GM21786 (cell line): ENCODE data around the gene AMBP.
"Not testable (repeated sequence)": the region's sequence is repeated elsewhere in the genome, so short reads cannot be mapped to it uniquely, and the experiment has no call there.

Experiments used
- ATAC-seq: cut with Tn5 transposase; IDR thresholded peaks from one replicate; pipeline ENCODE4 v1.9.1; 2021; ENCODE audit not compliant: unreplicated experiment

Gene AMBP

DNA sequence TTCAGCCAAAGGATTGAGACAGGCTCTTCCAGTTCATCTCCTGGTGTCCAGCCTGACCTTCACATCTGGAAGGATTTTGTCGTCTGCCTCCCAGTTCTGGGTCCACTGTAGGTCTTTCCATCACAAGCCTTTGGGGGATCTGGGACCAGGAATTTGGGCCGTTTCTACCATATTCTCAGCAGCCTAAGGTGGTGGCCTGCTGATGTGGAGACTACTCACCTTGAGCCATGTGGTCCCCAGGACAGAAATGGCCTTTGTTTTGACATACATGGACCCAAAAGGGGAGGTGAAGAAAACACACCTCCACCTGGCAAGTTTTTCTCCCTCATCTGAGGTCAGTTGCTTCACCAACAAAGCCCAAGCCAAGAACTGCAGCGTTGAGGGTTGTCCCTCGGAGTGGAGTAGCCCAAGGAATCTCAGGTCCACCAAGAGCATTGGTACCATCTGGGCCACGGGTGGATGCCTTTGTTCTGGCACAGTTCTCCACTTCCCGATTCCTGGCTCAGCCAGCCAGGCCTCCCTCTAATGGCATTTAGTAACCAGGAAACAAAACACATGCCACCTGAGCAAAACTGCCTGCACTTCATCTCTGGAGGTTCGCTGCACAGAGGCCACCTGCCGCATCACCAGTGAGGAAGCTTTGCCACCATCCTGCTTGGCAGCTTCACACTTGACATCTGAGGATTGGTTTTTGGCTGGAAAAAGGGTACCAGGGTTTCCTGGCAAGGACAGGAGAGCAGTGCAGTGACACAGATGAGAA lies 24.7 kb downstream of the AMBP start:
- ATAC-seq, result no peak

DNA sequence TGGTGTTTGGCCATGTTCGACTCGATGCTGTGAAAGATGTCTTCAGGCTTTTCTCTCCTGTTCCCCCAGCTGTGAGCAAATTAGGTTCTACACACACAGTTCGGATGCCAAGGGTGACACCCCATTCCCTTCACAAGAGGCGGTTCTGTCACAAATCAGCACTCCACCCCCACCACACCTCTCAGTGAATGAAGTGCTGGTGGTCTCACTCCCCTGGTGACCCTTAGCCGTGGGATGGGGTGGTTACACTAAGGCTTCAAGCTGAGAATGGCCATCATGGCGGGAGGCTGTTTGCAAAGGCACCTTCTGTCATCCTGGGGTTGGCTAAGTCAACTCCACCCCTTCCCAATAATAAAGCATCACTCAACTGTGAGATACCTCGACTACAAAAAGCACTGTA lies 26.4 kb downstream of the AMBP start:
- no peak for ATAC-seq

DNA sequence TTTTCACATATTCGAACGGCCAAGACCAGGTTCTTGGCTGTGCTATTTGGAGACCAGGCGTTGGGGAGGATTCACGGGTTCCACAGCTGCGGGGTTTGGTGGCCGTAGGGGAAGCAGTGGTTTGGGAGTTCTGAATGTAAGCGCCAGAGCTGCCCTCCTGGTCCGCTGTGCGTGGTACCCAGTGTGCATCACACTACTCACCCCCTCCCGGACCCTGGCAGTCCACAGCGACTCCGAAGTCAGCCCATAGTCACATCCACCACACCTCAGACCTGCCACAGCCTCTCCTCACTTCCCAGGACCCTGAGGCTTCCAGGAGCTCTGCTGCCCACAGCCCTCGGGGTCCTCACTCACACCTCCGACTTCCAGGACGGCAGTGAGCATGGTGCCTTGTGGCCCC lies 26.8 kb downstream of the AMBP start:
- no peak for ATAC-seq

DNA sequence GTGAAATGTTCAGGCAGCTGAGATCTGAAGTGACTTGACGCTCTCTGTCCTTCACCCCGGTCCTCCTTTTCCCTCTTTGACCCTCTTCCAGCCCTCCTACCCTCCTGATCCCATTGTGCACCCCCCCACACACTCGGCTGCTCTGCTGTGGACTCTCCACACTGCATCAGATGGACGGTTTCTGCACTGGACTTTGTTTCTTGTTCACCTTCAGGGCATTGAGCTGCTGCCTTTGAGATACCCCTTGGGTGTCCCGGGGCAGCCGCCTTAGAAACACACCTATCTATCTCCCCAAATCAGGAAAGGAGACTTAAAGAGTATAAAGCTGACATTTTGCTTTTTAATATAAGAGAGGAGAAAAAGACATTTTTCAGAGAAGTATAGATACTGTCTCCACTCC lies 27.5 kb downstream of the AMBP start:
- ATAC-seq, result no peak

DNA sequence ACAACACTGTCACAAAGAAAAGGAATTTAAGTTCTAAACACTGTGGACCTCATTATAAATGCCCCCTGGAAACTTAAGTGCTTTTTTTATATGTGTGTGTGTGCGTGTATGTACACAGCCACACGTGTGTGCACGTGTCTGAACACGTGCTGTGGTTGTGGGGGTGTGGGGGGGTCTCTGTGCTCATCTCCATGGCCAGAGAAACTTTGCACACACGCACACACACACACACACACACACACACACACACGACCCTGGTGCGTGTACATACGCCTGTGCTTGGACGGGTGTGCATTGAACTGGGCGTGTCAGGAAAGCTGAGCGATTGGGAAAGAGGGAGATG lies 27.9 kb downstream of the AMBP start:
- ATAC-seq, result no peak

DNA sequence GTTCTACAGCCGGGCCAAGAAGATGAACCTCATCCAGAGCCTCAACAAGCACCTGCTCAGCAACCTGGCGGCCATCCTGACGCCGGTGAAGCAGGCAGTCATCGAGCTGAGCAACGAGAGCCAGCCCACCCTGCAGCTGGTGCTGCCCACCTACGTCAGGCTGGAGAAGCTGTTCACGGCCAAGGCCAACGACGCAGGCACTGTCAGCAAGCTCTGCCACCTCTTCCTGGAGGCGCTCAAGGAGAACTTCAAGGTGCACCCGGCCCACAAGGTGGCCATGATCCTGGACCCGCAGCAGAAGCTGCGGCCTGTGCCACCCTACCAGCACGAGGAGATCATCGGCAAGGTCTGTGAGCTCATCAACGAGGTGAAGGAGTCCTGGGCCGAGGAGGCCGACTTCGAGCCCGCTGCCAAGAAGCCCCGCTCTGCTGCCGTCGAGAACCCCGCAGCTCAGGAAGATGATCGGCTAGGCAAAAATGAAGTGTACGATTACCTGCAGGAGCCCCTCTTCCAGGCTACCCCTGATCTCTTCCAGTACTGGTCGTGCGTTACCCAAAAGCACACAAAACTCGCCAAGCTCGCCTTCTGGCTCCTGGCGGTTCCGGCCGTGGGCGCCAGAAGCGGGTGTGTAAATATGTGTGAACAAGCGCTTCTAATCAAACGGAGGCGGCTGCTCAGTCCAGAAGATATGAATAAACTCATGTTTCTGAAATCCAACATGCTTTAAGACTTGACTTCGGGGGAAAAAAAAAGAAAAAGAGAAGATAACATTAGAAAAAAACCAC lies 28.5 kb downstream of the AMBP start:
- no peak for ATAC-seq

DNA sequence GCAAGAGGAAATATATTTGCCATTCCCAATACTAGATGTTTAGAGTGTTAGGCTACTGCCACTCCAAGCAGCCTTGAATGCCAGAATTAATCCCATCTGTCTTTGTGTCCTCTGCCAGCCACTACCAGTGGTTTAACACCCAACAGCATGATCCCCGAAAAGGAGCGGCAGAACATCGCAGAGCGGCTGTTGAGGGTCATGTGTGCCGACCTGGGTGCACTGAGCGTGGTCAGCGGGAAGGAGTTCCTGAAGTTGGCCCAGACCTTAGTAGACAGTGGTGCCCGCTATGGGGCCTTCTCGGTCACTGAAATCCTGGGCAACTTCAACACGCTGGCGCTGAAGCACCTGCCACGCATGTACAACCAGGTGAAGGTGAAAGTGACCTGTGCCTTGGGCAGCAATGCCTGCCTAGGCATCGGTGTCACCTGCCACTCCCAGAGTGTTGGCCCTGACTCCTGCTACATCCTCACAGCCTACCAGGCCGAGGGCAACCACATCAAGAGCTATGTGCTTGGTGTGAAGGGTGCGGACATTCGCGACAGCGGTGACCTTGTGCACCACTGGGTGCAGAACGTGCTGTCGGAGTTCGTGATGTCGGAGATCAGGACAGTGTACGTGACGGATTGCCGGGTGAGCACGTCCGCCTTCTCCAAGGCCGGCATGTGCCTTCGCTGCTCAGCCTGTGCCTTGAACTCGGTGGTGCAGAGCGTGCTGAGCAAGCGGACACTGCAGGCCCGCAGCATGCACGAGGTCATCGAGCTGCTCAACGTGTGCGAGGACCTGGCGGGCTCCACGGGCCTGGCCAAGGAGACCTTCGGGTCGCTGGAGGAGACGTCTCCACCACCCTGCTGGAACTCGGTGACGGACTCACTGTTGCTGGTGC lies 29.3 kb downstream of the AMBP start:
- ATAC-seq, result no peak

DNA sequence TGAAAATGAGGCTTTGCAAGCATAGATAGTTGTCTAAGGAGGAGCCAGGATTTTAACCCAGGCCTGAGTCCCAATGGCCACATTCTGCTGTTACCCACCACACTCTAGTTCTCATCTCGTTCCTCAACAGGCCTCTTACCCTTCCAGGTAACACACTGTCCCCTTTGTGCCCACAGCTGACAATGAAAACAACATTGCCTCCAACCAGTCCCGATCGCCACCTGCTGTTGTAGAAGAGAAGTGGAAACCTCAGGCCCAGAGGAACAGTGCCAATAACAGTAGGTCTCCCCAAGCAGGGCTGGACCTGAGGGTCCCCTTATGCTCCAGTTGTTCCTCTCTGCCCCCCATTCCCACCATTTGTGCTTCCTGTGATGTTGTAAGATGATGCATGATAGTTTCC lies 30.4 kb downstream of the AMBP start:
- ATAC-seq, result no peak

DNA sequence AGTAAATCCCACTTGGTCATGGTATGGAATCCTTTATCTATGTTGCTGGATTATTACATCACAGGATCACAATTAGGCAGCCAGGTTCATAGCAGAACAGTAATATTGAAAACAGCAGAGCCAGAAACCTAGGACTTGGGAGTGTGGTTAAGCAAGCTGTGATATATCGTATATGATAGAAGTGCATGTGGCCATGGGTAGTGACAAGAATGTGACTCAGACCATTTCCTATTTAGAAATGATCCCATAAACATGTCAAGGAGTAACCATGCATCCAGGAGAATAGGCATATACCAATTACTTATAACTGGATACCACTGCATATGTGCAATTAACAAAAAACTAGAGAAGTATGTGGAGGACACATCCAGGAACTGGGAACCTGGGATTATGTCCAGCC lies 31.2 kb downstream of the AMBP start:
- no peak for ATAC-seq

DNA sequence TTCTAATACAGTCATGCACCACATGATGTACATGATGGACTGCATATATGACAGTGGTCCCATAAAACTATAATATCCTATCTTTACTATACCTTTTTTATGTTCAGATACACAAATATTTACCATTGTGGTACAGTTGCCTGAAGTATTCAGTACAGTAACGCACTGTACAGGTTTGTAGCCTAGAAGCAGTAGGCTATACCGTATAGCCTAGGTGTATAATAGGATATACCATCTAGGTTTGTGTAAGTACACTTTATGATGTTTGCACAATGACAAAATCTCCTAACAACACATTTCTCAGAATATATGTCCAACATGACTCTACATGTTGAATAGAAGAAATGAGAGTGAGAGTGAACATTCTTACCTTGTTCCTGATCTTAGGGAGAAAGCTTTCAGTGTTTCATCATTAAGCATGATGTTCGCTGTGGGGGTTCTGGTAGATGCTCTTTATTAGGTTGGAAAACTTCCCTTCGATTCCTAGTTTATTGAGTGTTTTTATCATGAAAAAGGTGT lies 31.8 kb downstream of the AMBP start:
- no peak for ATAC-seq

DNA sequence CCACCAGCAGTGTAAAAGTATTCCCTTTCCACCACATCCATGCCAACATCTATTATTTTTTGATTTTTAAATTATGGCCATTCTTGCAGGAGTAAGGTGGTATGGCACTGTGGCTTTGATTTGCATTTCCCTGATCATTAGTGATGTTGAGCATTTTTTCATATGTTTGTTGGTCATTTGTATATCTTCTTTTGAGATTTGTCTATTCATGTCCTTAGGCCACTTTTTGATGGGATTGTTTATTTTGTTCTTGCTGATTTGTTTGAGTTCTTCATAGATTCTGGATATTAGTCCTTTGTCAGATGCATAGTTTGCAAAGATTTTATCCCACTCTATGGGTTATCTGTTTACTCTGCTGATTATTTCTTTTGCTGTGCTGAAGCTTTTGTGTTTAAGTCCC lies 34.4 kb downstream of the AMBP start:
- ATAC-seq, result not testable (repeated sequence)

DNA sequence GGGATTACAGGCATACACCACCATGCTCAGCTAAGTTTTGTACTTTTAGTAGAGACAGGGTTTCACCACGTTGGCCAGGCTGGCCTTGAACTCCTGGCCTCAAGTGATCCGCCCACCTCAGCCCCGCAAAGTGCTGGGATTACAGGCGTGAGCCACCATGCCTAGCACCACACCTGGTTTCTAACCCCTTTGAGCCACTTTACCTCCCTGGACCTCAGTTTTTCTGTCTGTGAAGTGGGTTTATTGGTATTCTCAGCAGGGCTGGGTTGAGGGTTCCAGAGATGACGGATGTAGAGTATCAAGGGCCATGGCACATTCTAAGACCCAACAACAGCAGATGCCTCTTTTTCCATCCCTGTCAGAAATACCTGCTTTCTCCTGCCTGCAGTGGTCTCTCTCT lies 38.6 kb downstream of the AMBP start:
- no peak for ATAC-seq

DNA sequence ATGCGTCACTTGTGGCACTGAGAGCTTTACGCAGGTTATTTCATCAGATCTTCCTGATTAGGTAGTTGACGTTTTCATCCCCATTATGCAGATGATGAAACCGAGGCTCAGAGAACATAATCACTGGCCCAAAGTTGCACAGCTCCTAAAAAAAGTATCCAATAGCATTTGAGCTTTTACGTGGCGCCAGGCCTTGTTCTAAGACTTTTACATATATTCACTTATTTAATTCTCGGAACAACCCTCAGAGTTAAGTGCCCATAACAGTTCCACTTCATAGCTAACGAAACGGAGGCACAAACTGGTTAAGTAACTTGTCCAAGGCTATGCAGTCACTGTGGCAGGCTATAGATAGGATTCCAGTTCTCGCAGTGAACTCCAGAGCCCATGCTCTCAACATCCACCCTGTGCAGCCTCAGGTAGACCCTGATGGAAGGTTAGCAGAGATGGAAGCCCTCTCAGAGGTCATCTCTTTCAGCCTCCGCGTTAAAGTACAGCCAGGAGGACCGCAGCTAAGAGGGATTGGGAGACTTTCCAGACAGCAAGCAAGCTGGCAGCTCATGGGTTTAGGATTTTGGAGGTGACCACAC lies 39.3 kb downstream of the AMBP start:
- no peak for ATAC-seq

DNA sequence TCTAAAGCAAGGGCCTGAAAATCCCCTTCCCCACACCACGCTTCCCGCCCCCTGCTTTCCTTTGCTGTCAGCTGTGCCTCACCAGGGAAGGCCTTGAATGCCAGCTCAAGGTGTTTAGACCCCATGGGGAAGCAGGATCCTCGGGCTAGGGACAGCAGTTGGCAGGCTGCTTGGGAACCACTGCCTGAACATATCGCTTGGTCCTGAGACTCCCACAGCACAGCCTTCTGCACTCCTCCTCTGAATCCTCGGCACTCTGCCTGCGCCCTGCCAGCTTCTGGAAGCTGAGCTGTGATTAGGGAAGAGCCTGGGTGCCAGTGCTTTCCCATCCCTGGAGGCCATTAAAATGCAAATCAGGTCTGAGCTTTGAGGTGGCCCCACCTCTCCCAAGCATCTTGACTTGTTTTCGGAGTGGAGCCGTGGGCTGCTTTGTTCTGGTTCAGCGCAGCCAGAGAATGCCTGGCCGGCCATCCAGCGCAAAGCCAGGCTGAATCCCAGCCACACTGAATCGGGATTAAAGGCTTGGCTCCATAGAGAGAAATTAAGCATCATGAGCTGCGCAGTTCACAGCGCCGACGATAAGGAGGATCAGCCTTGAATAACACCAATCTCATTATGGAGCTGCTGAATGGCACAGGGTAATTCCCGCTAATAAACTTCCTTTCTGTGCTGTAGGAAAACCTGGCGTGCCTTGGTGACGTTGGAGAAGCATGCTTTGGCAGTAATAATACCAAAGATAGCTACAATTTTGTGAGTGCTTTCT lies 40.0 kb downstream of the AMBP start:
- ATAC-seq, result no peak

DNA sequence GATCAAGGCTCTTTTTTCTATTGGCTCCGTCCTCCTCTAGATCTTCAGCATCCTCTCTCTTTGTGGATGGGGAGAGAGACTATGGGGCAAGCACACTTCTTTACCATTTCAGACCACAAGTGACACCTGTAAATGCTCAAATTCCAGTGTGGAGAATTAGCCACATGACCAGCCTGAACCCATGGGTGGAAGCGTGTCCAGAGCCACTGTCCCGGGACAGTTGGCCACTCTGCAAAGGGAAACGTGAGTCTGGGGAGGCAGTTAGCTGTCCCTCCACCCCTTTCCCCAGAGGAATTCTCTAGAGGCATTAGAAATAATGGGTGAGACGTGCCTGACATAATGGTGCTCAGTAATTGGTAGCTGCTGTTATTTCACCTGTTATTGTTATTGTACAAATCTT lies 40.9 kb downstream of the AMBP start:
- ATAC-seq, result no peak

DNA sequence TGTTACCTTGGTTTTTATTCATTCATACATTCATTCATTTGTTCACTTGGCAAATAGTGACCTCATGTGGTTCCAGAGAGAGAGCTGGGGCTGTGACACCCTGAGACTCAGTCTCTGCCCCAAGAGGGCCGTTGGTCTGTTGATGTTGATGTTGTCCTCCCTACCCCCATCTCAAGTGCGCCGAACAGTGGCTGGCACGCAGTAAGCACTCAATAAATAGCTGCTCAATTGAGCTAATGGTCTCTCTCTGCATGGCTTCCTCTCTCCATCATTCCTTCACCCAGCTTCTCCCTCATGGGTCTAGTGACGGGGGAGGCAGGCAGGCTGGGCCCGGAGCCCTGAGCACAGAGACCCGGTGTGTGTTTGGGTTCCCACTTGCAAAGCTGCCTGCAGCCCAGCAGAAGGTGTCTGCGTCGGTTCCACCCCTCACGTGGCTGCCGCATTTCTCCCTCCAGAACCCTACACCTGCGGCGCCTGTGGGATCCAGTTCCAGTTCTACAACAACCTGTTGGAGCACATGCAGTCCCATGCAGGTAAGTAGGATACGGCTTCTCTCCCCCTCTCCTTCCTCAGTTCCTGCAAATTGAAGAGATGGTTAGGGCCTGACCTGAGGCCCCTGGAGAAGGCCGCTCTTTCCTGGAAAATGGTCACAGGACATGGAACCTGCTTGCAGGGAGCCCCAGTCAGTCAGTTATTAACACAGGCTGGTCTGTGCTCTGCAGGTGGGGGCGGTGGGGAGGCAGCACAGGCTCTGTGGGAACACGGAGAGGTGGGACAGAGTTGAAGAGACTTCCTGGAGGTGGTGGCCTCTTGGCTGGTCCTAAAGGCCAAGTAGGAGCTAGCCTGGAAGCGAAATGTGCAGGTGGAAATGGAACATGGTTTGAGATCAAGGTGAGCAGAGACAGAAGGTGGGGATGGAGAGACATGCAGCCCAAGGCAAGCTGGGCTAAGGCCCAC lies 42.0 kb downstream of the AMBP start:
- ATAC-seq, result no peak

DNA sequence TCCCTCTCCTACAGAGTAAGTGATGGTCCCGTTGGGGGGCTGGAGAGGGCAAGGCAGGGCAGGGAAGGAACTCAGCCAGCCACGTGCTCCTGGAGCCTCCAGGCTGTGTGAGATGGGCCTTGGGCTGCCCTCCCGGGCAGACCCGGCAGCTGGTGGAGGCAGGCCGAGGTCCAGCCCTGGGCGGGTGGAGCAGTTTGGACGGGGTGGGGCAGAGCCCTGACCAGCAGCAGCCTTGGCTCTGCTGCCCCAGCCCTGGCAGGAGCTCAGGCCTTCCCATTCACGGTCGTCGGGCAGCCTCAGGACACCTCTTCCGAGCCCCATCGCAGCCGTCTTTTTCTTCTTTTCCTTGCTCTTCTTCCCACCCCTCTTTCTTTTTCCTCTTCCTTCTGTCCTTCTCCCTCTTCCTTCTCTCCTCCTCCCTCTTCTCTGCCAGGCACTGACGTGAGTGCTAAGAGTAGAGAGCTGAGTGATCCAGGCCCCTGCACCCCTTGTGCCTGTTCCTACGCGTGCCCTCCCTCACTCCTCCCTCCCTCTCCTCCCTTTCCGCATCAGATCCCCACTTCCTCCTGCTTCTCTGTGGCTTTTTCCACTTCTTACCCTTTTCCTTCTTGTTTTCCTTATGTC lies 42.8 kb downstream of the AMBP start:
- ATAC-seq, result no peak

DNA sequence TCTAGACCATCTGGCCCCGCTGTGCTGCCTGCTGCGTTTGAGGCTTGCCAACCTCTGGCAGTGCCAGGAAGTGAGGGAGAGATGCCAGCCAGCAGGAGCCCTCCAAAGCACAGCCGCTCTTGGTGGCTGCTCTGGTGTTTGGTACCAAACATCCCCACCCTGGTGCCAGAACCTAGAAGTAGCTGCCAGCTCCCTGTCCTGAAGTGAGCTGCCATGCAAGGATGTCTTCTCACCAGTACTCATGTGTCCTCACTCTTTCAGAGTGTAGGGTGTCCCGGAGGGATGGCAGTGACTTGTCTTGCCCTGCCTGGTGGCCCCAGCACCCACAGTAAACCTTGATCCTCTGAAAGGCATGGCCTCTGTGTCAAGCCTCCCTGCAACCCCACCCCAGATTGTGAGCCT lies 43.4 kb downstream of the AMBP start:
- ATAC-seq, result no peak

DNA sequence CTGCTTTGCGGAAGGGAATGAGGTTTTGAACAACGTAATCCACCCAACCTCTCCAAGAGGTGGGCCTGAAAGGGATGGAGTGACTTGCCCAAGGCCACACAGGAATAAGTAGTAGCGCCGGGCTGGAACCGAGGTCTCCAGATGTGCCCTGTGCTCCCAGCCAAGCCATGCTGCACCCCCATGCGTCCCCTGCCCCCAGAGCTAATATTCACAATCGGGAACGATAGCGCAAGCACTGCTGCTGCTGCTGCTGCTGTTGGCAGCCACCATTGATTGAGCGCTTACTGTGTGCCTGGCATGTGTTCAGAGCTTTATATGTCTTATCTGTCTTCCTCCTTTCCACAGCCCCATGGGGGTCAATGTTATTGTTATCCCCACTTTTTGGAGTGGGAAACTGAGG lies 43.9 kb downstream of the AMBP start:
- no peak for ATAC-seq
